ENCODE data around the gene NEK1. TPM values are rescaled to one million over a fixed set of nuclear protein-coding genes. Genes with fewer than 3 reads are reported as not detected.

The NEK1 gene
- total and polyA plus RNA-seq, 2 of the 4 experiments (the other 2 are of a cell fraction) = 3.3 to 3.9 TPM

DNA sequence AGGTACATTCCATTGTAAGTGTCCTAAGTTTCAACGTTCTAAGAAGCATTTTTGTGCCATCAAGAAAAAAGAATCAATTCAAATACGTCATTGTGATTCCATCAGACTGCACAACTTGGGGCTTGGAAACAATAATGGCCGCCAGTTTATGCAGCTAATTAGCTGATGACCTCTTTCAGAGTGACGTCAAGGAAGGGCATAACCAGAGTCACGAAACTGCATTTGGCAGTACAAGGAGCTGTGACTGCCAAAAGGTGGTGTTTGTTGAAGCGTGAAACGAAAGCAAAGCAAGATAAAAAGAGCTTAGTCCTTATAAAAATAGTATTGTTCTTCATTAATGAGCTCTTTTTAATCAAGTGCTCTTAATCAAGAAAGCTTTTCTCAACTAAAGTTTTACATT is 260.5 kb downstream of the NEK1 start:
- Histone ChIP-seq H3K14ac (replicated peaks; ENCODE audit: low read depth, low read length) (no peak overlapping the region), H4K8ac (ENCODE audit: low read depth in 2 of 2, low read length in 2 of 2) (no peak overlapping the region), H4K91ac (ENCODE audit: insufficient read depth, low read depth, low read length) (no peak overlapping the region), H3K79me1 (ENCODE audit: low read depth in 1 of 2, low read length in 2 of 2) (no peaks in the 10 kb centered on the region), H3K36me3 (ENCODE audit: control insufficient read depth, insufficient read depth, low read length) (no peaks in the 10 kb centered on the region), H3K18ac (ENCODE audit: low read depth, low read length) (no peak overlapping the region), H2AK5ac (ENCODE audit: low read depth, low read length) (no peak overlapping the region), H3K4ac (ENCODE audit: low read depth, low read length) (no peak overlapping the region), H3K27me3 (ENCODE audit: control insufficient read depth, insufficient read depth, low read length) (no peaks in the 10 kb centered on the region), H3K4me2 (ENCODE audit: low read depth, low read length) (no peak overlapping the region; the same call in 1 of the 2 replicates), H3K9me3 (ENCODE audit: control insufficient read depth, insufficient read depth, low read length) (no peaks in the 10 kb centered on the region), H4K5ac (ENCODE audit: low read depth, low read length) (no peak overlapping the region), H4K20me1 (ENCODE audit: insufficient read depth, low read length) (no peaks in the 10 kb centered on the region), H3K27ac (ENCODE audit: insufficient read depth, low read length) (no peak overlapping the region), H3K9ac (ENCODE audit: low read depth, low read length) (no peak overlapping the region), H2BK120ac (ENCODE audit: low read depth, low read length) (no peak overlapping the region), H3K4me1 (ENCODE audit: control insufficient read depth, insufficient read depth, low read length) (no peaks in the 10 kb centered on the region), H3K9me1 (ENCODE audit: insufficient read depth, low read length) (no peaks in the 10 kb centered on the region), H2BK5ac (ENCODE audit: low read depth, low read length, poor library complexity, severe bottlenecking) (no peak overlapping the region), H2BK20ac (ENCODE audit: low read depth, low read length) (no peak overlapping the region), H2AFZ (replicated peaks; ENCODE audit: low read length, poor library complexity) (no peak overlapping the region), H3K56ac (ENCODE audit: extremely low read depth, insufficient read depth, low read length) (no peak overlapping the region), H2BK15ac (ENCODE audit: low read depth, low read length) (no peak overlapping the region), H2AK9ac (replicated peaks; ENCODE audit: low read depth, low read length, poor library complexity) (no peak overlapping the region), H3K4me3 (ENCODE audit: insufficient read depth, low read depth, low read length) (no peak overlapping the region), H3K23ac (ENCODE audit: low read depth, low read length) (no peak overlapping the region)
- DNase-seq (peak; percentile 66), ATAC-seq (ENCODE audit: low read depth) (no peak)
- intact Hi-C loops (cut with micrococcal nuclease) = no loop called here
- POLR2A ChIA-PET (ENCODE audit: unreplicated experiment) = no interaction called here
- dilution Hi-C loops (cut with HindIII; ENCODE audit: low sequenced_read_pairs, unreplicated experiment) = no loop called here
- WGBS, 2 experiments (ENCODE audit: extremely low coverage in 2 of 2, insufficient read length in 1 of 2) = 45% methylated on average over 4 of the region's 7 CpGs; no CpG with 5 or more reads in 1 of the 2 experiments
- in situ Hi-C loops (cut with MboI; ENCODE audit: low sequenced_read_pairs) = no loop called here
- CTCF ChIA-PET = no interaction called here
- no TSS peak for BruUV-seq (replicated peaks)
- TF ChIP-seq RFX5 (IDR thresholded peaks at IDR 0.05; ENCODE audit: low read depth, low read length) = no peak
- TF ChIP-seq, protein P1, sequence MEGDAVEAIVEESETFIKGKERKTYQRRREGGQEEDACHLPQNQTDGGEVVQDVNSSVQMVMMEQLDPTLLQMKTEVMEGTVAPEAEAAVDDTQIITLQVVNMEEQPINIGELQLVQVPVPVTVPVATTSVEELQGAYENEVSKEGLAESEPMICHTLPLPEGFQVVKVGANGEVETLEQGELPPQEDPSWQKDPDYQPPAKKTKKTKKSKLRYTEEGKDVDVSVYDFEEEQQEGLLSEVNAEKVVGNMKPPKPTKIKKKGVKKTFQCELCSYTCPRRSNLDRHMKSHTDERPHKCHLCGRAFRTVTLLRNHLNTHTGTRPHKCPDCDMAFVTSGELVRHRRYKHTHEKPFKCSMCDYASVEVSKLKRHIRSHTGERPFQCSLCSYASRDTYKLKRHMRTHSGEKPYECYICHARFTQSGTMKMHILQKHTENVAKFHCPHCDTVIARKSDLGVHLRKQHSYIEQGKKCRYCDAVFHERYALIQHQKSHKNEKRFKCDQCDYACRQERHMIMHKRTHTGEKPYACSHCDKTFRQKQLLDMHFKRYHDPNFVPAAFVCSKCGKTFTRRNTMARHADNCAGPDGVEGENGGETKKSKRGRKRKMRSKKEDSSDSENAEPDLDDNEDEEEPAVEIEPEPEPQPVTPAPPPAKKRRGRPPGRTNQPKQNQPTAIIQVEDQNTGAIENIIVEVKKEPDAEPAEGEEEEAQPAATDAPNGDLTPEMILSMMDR (conservative IDR thresholded peaks at IDR 0.05; ENCODE audit: low read depth, low read length) = no peak
- TF ChIP-seq MAZ (IDR thresholded peaks at IDR 0.05; ENCODE audit: borderline replicate concordance, low read depth, low read length) = no peak
- no peak for TF ChIP-seq MXI1 (IDR thresholded peaks at IDR 0.05; ENCODE audit: borderline replicate concordance, low read depth, low read length)
- TF ChIP-seq CEBPB (IDR thresholded peaks at IDR 0.05; ENCODE audit: low read depth, low read length) = no peak
- no peak for TF ChIP-seq FOS (IDR thresholded peaks at IDR 0.05; ENCODE audit: low read depth, low read length)
- TF ChIP-seq, protein P2, sequence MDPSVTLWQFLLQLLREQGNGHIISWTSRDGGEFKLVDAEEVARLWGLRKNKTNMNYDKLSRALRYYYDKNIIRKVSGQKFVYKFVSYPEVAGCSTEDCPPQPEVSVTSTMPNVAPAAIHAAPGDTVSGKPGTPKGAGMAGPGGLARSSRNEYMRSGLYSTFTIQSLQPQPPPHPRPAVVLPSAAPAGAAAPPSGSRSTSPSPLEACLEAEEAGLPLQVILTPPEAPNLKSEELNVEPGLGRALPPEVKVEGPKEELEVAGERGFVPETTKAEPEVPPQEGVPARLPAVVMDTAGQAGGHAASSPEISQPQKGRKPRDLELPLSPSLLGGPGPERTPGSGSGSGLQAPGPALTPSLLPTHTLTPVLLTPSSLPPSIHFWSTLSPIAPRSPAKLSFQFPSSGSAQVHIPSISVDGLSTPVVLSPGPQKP (IDR thresholded peaks at IDR 0.05; ENCODE audit: borderline replicate concordance, low read depth, low read length) = no peak
- TF ChIP-seq, protein P3, sequence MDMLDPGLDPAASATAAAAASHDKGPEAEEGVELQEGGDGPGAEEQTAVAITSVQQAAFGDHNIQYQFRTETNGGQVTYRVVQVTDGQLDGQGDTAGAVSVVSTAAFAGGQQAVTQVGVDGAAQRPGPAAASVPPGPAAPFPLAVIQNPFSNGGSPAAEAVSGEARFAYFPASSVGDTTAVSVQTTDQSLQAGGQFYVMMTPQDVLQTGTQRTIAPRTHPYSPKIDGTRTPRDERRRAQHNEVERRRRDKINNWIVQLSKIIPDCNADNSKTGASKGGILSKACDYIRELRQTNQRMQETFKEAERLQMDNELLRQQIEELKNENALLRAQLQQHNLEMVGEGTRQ (IDR thresholded peaks at IDR 0.05; ENCODE audit: low read depth, low read length) = no peak
- TF ChIP-seq POLR2A (IDR thresholded peaks at IDR 0.05; ENCODE audit: low read depth, low read length) = no peak
- TF ChIP-seq BHLHE40 (IDR thresholded peaks at IDR 0.05; ENCODE audit: low read depth, low read length) = no peak
- TF ChIP-seq RAD21 (IDR thresholded peaks at IDR 0.05; ENCODE audit: low read length) = no peak
- no peak for TF ChIP-seq CHD1 (IDR thresholded peaks at IDR 0.05; ENCODE audit: low read depth, low read length)
- no peak for TF ChIP-seq NFE2L2 (IDR thresholded peaks at IDR 0.05; ENCODE audit: low read depth, low read length)
- TF ChIP-seq SMC3 (IDR thresholded peaks at IDR 0.05; ENCODE audit: low read depth, low read length) = no peak
- no peak for TF ChIP-seq RCOR1 (IDR thresholded peaks at IDR 0.05; ENCODE audit: insufficient replicate concordance, low read length)
- no peak for TF ChIP-seq MAFK (IDR thresholded peaks at IDR 0.05; ENCODE audit: low read depth, low read length)

Data from IMR-90 (cell line).